Esophagus muscularis mucosa (tissue), 4 donors: ENCODE results near the gene DGCR8. TPM values are rescaled to one million over a fixed set of nuclear protein-coding genes. Genes with fewer than 3 reads are reported as not detected.

ENCODE experiments used
- DNase-seq: peaks from one replicate; pipeline ENCODE4 v3.0.0-alpha.2; 2017; ENCODE audit errors: extremely low spot score
- H3K27ac ChIP-seq, 4 donors: fragments of 200-600 bp; sonication (generic); replicated peaks in 1 of 4; 1 replicate in 3 of 4; 2 replicates in 1 of 4; pipeline ENCODE4 v1.5.1; 2016 to 2019; ENCODE audit warnings: mild to moderate bottlenecking in 1 of 4
- H3K27me3 ChIP-seq, 4 donors: fragments of 200-600 bp; sonication (generic); one replicate each; pipeline versions ENCODE4 v1.5.1 to v1.6.0; 2016 to 2019
- H3K36me3 ChIP-seq, 4 donors: fragments of 200-600 bp; sonication (generic); one replicate each; pipeline ENCODE4 v1.5.1; 2016 to 2019
- H3K4me1 ChIP-seq, 4 donors: fragments of 200-600 bp; sonication (generic); one replicate each; pipeline ENCODE4 v1.5.1; 2016 to 2019
- H3K4me3 ChIP-seq, 4 donors: fragments of 200-600 bp; sonication (generic); 1 replicate in 2 of 4; 2 replicates in 2 of 4; pipeline ENCODE4 v1.5.1; 2016 to 2019; ENCODE audit warnings: mild to moderate bottlenecking in 4 of 4, moderate library complexity in 1 of 4
- H3K9me3 ChIP-seq, 4 donors: fragments of 200-600 bp; sonication (generic); 1 replicate in 3 of 4; 2 replicates in 1 of 4; pipeline ENCODE4 v1.5.1; 2016 to 2019
- CTCF ChIP-seq, 3 experiments: fragments of 200-600 bp in 2 of 3; fragments of 450-650 bp in 1 of 3; sonication (generic) in 2 of 3; IDR thresholded peaks; one replicate each; pipeline ENCODE4 v1.5.1; 2017 to 2019; ENCODE audit warnings: antibody characterized with exemption in 3 of 3, mild to moderate bottlenecking in 2 of 3, moderate library complexity in 1 of 3
- EP300 ChIP-seq: sonication (generic); formaldehyde crosslinking; IDR thresholded peaks from one replicate; pipeline ENCODE4 v1.6.1; 2017; ENCODE audit warnings: antibody characterized with exemption
- POLR2A ChIP-seq: fragments of 450-650 bp; IDR thresholded peaks from one replicate; pipeline ENCODE4 v1.6.1; 2017; ENCODE audit warnings: antibody characterized with exemption, moderate library complexity, mild to moderate bottlenecking, low read depth
- POLR2AphosphoS5 ChIP-seq, 2 donors: sonication (generic); formaldehyde crosslinking; IDR thresholded peaks; one replicate each; pipeline ENCODE4 v1.6.1; 2017; ENCODE audit warnings: antibody characterized with exemption in 2 of 2
- WGBS: methylation state at CpG from one replicate; pipeline ENCODE4 v1.1.5; 2018; 5-methylcytosine and 5-hydroxymethylcytosine counted together
- intact Hi-C: fragments of 100-400 bp; cut with DNase I; formaldehyde crosslinking; loops from one replicate; pipeline ENCODE4 v1.15.1; 2023
- total RNA-seq, 4 donors: library from RNA; depleted of rRNA; stranded (reverse); fragments of >200 nt; gene quantifications; one replicate each; pipeline versions ENCODE4 v1.1.0 to v1.2.1, GENCODE V29; 2016

Gene DGCR8
- total RNA-seq, 4 donors from 2014 or later: 16.9 to 26.6 (median 19.6) TPM

DNA sequence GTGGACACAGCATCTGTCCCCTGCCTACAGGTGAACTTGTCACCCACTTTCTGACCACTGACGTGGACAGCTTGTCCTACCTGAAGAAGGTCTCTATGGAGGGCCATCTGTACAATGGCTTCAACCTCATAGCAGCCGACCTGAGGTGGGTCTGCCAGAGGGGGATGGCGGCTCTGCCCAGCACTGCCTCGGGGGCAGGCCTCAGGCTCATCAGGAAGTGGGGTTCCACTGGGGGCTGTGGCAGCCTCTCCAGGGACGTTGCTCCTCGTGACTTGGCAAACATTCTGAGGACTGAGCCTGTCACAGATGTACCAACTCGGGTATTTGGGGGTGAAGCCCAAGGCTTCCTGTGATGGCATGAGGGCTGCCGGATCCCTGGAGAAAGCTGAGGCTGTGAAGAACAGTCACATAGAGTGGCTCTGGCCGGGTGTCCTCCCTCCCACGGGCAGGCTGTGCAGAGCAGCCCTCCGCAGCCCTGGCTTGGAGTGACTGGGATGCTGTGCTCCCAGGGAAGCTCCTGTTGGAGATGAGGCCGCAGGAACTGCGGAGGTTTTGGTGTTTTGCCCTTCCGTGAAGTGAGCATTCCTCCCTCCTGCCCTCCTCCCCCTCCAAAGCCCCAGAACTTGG is 26.5 kb upstream of the DGCR8 start:
- peaks cover 51 to 93% (median 80%) of the 10 kb centered on the region in 4 donors for H3K36me3 ChIP-seq
- TF ChIP-seq CTCF (IDR thresholded peaks at IDR 0.05): no peak
- no peak for TF ChIP-seq POLR2AphosphoS5 (IDR thresholded peaks at IDR 0.05)
- no peak for TF ChIP-seq EP300
- TF ChIP-seq POLR2A: no peak
- no peak overlapping the region for H3K27ac ChIP-seq
- no peaks in the 10 kb centered on the region for H3K27me3 ChIP-seq
- no peaks in the 10 kb centered on the region for H3K9me3 ChIP-seq
- no peak overlapping the region for H3K4me3 ChIP-seq
- peaks cover 0 to 7% (median 0%) of the 10 kb centered on the region in 4 donors for H3K4me1 ChIP-seq
- intact Hi-C loops: no loop called here
- 89% methylated on average over 11 of the region's 14 CpGs for WGBS
- DNase-seq: no peak

- H3K36me3 ChIP-seq: peaks cover 51 to 93% (median 78%) of the 10 kb centered on the region in 4 donors
Measured at GRCh38 chr22:20054034-20054427, 26.0 kb upstream of the DGCR8 start.

GRCh38 chr22:20054485-20054884 is 25.6 kb upstream of the DGCR8 start:
- no peak overlapping the region for H3K4me3 ChIP-seq
- no peak overlapping the region for H3K27ac ChIP-seq
- WGBS: 98% methylated on average over 4 of the region's 6 CpGs
- H3K36me3 ChIP-seq: peaks cover 51 to 94% (median 76%) of the 10 kb centered on the region in 4 donors
- H3K4me1 ChIP-seq: peaks cover 0 to 7% (median 0%) of the 10 kb centered on the region in 4 donors
- intact Hi-C loops: no loop called here
- H3K9me3 ChIP-seq: no peaks in the 10 kb centered on the region
- H3K27me3 ChIP-seq: no peaks in the 10 kb centered on the region
- TF ChIP-seq POLR2AphosphoS5 (IDR thresholded peaks at IDR 0.05): no peak
- TF ChIP-seq POLR2A: no peak
- TF ChIP-seq EP300: no peak
- TF ChIP-seq CTCF (IDR thresholded peaks at IDR 0.05): no peak
- no peak for DNase-seq

More at GRCh38 chr22:20054034-20054427, 26.0 kb upstream of the DGCR8 start:
- H3K9me3 ChIP-seq: no peaks in the 10 kb centered on the region
- DNase-seq: no peak
- WGBS: 100% methylated on average over 2 of the region's 12 CpGs
- no peaks in the 10 kb centered on the region for H3K27me3 ChIP-seq
- intact Hi-C loops: no loop called here
- H3K27ac ChIP-seq: no peak overlapping the region
- TF ChIP-seq EP300: no peak
- no peak for TF ChIP-seq POLR2AphosphoS5 (IDR thresholded peaks at IDR 0.05)
- peaks cover 0 to 7% (median 0%) of the 10 kb centered on the region in 4 donors for H3K4me1 ChIP-seq
- no peak overlapping the region for H3K4me3 ChIP-seq

- Histone ChIP-seq H3K4me1 (peaks cover 0 to 7% (median 0%) of the 10 kb centered on the region in 4 donors), H3K27ac (no peak overlapping the region), H3K36me3 (peaks cover 51 to 94% (median 76%) of the 10 kb centered on the region in 4 donors), H3K27me3 (no peaks in the 10 kb centered on the region), H3K9me3 (no peaks in the 10 kb centered on the region), H3K4me3 (no peak overlapping the region)
- intact Hi-C loops: no loop called here
- TF ChIP-seq POLR2A (no peak), EP300 (no peak), POLR2AphosphoS5 (IDR thresholded peaks at IDR 0.05) (no peak), CTCF (IDR thresholded peaks at IDR 0.05) (no peak)
- DNase-seq: no peak
- WGBS: 100% methylated on average over 2 of the region's 2 CpGs
Measured at GRCh38 chr22:20055144-20055543, 24.9 kb upstream of the DGCR8 start.

DNA sequence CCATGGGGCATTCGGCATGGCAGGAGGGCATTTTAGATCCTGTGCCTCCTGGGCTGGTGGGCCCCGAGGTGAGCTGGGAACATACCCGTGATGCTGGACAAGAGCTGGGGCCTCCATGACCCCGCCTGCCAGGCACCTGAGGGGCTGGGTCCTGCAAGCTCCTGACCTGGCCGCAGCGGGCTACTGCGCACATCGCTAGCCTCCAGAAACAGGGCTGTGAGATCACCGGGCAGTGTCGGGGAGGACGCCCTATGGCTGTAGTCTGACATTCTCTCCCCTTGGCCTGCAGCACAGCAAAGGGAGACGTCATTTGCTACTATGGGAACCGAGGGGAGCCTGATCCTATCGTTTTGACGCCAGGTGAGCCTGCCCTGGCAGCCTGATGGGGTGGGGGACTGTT is 24.4 kb upstream of the DGCR8 start:
- H3K4me1 ChIP-seq: peaks cover 0 to 7% (median 0%) of the 10 kb centered on the region in 4 donors
- H3K27me3 ChIP-seq: no peaks in the 10 kb centered on the region
- WGBS: 90% methylated on average over 6 of the region's 15 CpGs
- H3K36me3 ChIP-seq: peaks cover 51 to 99% (median 81%) of the 10 kb centered on the region in 4 donors
- intact Hi-C loops: no loop called here
- no peaks in the 10 kb centered on the region for H3K9me3 ChIP-seq
- H3K4me3 ChIP-seq: no peak overlapping the region
- H3K27ac ChIP-seq: no peak overlapping the region
- no peak for DNase-seq
- TF ChIP-seq POLR2A (no peak), EP300 (no peak), POLR2AphosphoS5 (IDR thresholded peaks at IDR 0.05) (no peak), CTCF (IDR thresholded peaks at IDR 0.05) (no peak)
